Transverse colon (tissue), 4 donors: Measurements from ENCODE around the gene HAPLN3.

Source experiments
- EP300 ChIP-seq: sonication (generic); formaldehyde crosslinking; IDR thresholded peaks from one replicate; pipeline ENCODE4 v1.6.1; 2017; ENCODE audit warnings: antibody characterized with exemption, low read depth
- POLR2A ChIP-seq: fragments of 450-650 bp; IDR thresholded peaks from one replicate; pipeline ENCODE4 v1.6.1; 2016; ENCODE audit warnings: antibody characterized with exemption, mild to moderate bottlenecking, moderate library complexity
- POLR2AphosphoS5 ChIP-seq, 3 donors: sonication (generic); formaldehyde crosslinking; IDR thresholded peaks; one replicate each; pipeline ENCODE4 v1.6.1; 2016; ENCODE audit warnings: antibody characterized with exemption in 3 of 3
- TF ChIP-seq, protein P1 (sequence below), 5 experiments: fragments of 200-600 bp in 3 of 5; fragments of 450-650 bp in 2 of 5; sonication (generic) in 3 of 5; IDR thresholded peaks; 1 replicate in 2 of 5; 2 replicates in 3 of 5; pipeline ENCODE4 v1.5.1; 2016 to 2017; ENCODE audit warnings: antibody characterized with exemption in 5 of 5, inconsistent platforms in 3 of 5, mild to moderate bottlenecking in 2 of 5, moderate library complexity in 1 of 5

DNA sequence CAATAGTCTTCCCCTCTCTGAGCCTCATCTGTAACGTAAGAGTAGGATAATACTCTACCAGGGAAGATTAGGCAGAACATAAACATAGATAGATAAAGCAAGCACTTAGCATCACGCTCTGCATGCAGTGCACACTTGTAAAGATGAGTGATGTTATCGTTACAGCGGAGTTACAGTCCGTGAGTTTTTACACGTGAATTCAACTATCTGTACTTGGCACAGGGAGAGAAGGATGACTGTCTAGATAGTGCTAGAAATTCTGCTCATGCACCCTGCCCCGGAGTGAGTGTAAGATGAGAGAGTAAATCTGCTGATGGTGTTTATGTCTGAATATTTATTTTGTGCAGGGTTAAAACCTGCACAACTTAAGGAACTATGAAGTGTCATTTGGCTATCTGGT lies 35.8 kb downstream of the HAPLN3 start:
- TF ChIP-seq, protein P1, sequence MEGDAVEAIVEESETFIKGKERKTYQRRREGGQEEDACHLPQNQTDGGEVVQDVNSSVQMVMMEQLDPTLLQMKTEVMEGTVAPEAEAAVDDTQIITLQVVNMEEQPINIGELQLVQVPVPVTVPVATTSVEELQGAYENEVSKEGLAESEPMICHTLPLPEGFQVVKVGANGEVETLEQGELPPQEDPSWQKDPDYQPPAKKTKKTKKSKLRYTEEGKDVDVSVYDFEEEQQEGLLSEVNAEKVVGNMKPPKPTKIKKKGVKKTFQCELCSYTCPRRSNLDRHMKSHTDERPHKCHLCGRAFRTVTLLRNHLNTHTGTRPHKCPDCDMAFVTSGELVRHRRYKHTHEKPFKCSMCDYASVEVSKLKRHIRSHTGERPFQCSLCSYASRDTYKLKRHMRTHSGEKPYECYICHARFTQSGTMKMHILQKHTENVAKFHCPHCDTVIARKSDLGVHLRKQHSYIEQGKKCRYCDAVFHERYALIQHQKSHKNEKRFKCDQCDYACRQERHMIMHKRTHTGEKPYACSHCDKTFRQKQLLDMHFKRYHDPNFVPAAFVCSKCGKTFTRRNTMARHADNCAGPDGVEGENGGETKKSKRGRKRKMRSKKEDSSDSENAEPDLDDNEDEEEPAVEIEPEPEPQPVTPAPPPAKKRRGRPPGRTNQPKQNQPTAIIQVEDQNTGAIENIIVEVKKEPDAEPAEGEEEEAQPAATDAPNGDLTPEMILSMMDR (IDR thresholded peaks at IDR 0.05), result no peak
- TF ChIP-seq EP300, result no peak
- no peak for TF ChIP-seq POLR2A
- no peak for TF ChIP-seq POLR2AphosphoS5 (IDR thresholded peaks at IDR 0.05)
